Keratinocyte (primary cell): ENCODE measurements around the gene CHSY1.

Experiments used
- CTCF ChIP-seq, 3 experiments: IDR thresholded peaks in 1 of 3; conservative IDR thresholded peaks in 1 of 3; optimal IDR thresholded peaks in 1 of 3; 2 replicates in 2 of 3; 3 replicates in 1 of 3; pipeline versions ENCODE3 to v1.5.1; 2011; ENCODE audit warnings: low read length in 3 of 3, mild to moderate bottlenecking in 3 of 3, moderate library complexity in 2 of 3, control low read depth in 1 of 3, inconsistent platforms in 1 of 3; ENCODE audit not compliant: insufficient read depth in 2 of 3; ENCODE audit errors: extremely low read depth in 1 of 3
- EZH2 ChIP-seq: IDR thresholded peaks from one replicate; pipeline ENCODE4 v1.6.1; 2012; ENCODE audit warnings: inconsistent platforms, mild to moderate bottlenecking, low read length, moderate library complexity

DNA sequence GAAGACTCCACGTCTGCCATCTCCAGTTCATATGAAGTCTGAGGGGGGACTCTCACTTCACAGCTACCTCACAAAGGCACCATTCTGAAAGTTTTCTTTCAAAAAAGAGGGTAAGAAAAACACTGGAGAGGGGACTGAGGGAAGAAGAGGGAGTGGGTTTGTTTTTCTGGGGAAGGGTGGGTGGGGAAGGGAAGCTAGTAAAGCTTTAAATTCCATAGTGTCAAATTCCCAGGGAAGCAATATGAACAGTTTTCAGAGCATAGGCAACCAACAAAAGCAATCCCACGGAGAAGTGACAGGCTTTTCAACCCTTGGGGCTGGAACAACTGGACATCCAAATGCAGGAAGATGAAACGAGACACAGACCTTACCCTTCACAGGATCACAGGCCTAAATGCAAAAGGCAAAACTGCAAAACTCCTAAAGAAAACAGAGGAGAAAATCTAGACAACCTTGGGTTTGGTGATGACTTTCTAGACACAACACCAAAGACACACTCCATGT, 61.7 kb downstream of the CHSY1 start:
- TF ChIP-seq CTCF (optimal IDR thresholded peaks at IDR 0.05 in 1 of 3, IDR thresholded peaks at IDR 0.05 in 1 of 3, conservative IDR thresholded peaks at IDR 0.05 in 1 of 3; ENCODE audit: extremely low read depth in 1 of 3, insufficient read depth in 2 of 3, low read length in 3 of 3) (no peak), EZH2 (no peak)
